Measurements from ENCODE around the gene HSPB9. TPM values are rescaled to one million over a fixed set of nuclear protein-coding genes. Genes with fewer than 3 reads are reported as not detected.

The HSPB9 gene
- total and polyA plus RNA-seq, 10 donors: 0.11 to 0.19 (median 0.17) TPM; not detected in 6

DNA sequence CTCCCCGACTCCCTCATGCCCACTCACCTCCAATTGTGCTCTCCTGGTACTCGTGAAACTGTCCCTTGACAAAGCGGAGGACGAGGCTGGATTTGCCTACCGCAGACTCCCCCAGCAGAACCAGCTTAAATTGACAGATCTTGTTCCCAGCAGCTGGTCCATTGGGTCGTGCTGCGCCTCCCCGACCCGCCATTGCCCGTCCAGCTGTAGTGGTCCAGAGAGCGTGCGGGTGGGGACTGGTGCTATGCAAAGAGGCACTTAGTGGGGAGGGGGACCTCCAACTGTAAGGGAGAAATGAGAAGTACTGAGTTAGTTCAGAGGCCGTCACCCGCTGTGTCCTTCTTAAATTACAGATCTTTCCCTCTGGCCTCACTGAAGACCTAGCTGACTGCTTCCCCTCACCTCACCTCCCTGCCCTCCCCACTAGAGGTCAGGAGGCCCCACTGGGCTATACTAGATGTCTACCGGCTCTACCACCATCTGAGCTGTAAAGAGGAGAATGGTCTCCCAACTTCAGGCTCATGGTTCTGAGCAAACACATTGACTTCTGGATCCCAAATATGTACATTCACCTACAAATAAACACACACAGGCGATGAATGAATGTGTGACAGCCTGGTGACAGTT lies 7.8 kb downstream of the HSPB9 start:
- H3K27ac ChIP-seq: peak overlapping the region; percentile 55 to 90 (median 81)
- 87 to 94% (median 91%) methylated on average over 16 of the region's 16 CpGs for WGBS, 5 donors
- no peaks in the 10 kb centered on the region for H3K9me3 ChIP-seq
- no peak overlapping the region for H3K4me3 ChIP-seq
- peaks cover 0 to 60% (median 51%) of the 10 kb centered on the region in 6 donors for H3K36me3 ChIP-seq
- H3K27me3 ChIP-seq (replicated peaks in 1 of 7): no peaks in the 10 kb centered on the region
- TF ChIP-seq POLR2A (IDR thresholded peaks at IDR 0.05) (no peak), POLR2AphosphoS5 (IDR thresholded peaks at IDR 0.05) (peak in 1 of 3 donors; percentile 50), CTCF (IDR thresholded peaks at IDR 0.05 in 8 of 11, conservative IDR thresholded peaks at IDR 0.05 in 3 of 11) (no peak)
- DNase-seq: no peak
- peaks cover 47 to 79% (median 69%) of the 10 kb centered on the region in 6 donors for H3K4me1 ChIP-seq
- intact Hi-C loops (cut with DNase I; ENCODE audit: low total_unique reads): no loop called here

DNA sequence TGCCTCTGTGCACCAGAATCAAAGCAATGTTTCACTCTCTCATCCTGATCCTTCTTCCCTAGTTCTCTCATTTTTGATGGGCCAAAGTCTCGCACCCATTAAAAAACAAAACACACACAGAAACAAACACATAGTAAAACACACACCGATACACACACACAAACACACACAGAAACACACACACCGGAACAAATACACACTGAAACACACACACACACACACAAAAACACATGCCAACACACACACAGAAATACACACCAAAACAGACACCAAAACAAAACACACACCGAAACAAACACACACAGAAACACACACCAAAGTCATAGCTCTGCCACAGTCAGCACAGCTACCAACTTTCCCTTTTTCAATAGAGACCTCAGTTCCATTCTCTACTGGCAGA lies 8.6 kb downstream of the HSPB9 start:
- intact Hi-C loops (cut with DNase I; ENCODE audit: low total_unique reads): no loop called here
- Histone ChIP-seq H3K36me3 (peaks cover 0 to 54% (median 43%) of the 10 kb centered on the region in 6 donors), H3K27ac (peak overlapping the region; percentile 55 to 90 (median 81))

GRCh38 chr17:42131981-42132432 lies 9.4 kb downstream of the HSPB9 start:
- H3K4me3 ChIP-seq: peak overlapping the region in 1 of 8 donors; percentile 26
- no peaks in the 10 kb centered on the region for H3K27me3 ChIP-seq (replicated peaks in 1 of 7)
- TF ChIP-seq POLR2AphosphoS5 (IDR thresholded peaks at IDR 0.05): peak in 1 of 3 donors; percentile 44
- no peak for TF ChIP-seq CTCF (IDR thresholded peaks at IDR 0.05 in 8 of 11, conservative IDR thresholded peaks at IDR 0.05 in 3 of 11)
- TF ChIP-seq POLR2A (IDR thresholded peaks at IDR 0.05): no peak
- intact Hi-C loops (cut with DNase I; ENCODE audit: low total_unique reads): no loop called here
- no peak for DNase-seq
- H3K4me1 ChIP-seq: peaks cover 57 to 95% (median 84%) of the 10 kb centered on the region in 6 donors
- no peaks in the 10 kb centered on the region for H3K9me3 ChIP-seq
- peaks cover 0 to 54% (median 35%) of the 10 kb centered on the region in 6 donors for H3K36me3 ChIP-seq
- peak overlapping the region; percentile 51 to 90 (median 81) for H3K27ac ChIP-seq
- 17 to 33% (median 24%) methylated on average over 4 of the region's 4 CpGs for WGBS, 5 donors

More for the DNA sequence above, 8.6 kb downstream of the HSPB9 start:
- peaks cover 54 to 87% (median 78%) of the 10 kb centered on the region in 6 donors for H3K4me1 ChIP-seq
- no peaks in the 10 kb centered on the region for H3K27me3 ChIP-seq (replicated peaks in 1 of 7)
- H3K9me3 ChIP-seq: no peaks in the 10 kb centered on the region
- TF ChIP-seq POLR2AphosphoS5 (IDR thresholded peaks at IDR 0.05): no peak
- no peak for TF ChIP-seq POLR2A (IDR thresholded peaks at IDR 0.05)
- no peak for TF ChIP-seq CTCF (IDR thresholded peaks at IDR 0.05 in 8 of 11, conservative IDR thresholded peaks at IDR 0.05 in 3 of 11)
- no peak overlapping the region for H3K4me3 ChIP-seq
- 91 to 99% (median 96%) methylated on average over 4 of the region's 4 CpGs for WGBS, 5 donors
- no peak for DNase-seq

GRCh38 chr17:42132941-42133340 lies 10.3 kb downstream of the HSPB9 start:
- TF ChIP-seq CTCF (IDR thresholded peaks at IDR 0.05 in 8 of 11, conservative IDR thresholded peaks at IDR 0.05 in 3 of 11) (no peak), POLR2A (IDR thresholded peaks at IDR 0.05) (no peak), POLR2AphosphoS5 (IDR thresholded peaks at IDR 0.05) (no peak)
- Histone ChIP-seq H3K27me3 (replicated peaks in 1 of 7) (no peaks in the 10 kb centered on the region), H3K27ac (peak overlapping the region; percentile 49 to 90 (median 81)), H3K9me3 (no peaks in the 10 kb centered on the region), H3K4me1 (peaks cover 57 to 100% (median 92%) of the 10 kb centered on the region in 6 donors), H3K4me3 (peak overlapping the region in 1 of 8 donors; percentile 26), H3K36me3 (peaks cover 0 to 51% (median 26%) of the 10 kb centered on the region in 6 donors)
- DNase-seq: no peak
- 12 to 24% (median 14%) methylated on average over 3 of the region's 3 CpGs for WGBS, 5 donors
- intact Hi-C loops (cut with DNase I; ENCODE audit: low total_unique reads): no loop called here
